Measurements from ENCODE around the gene GTPBP6. TPM values are rescaled to one million over a fixed set of nuclear protein-coding genes. Genes with fewer than 3 reads are reported as not detected.

Gene GTPBP6
- total and polyA plus RNA-seq, 2 experiments from 2014 or later: 41.4 to 66.8 TPM

- peaks cover 24% of the 10 kb centered on the region for H3F3A ChIP-seq (replicated peaks; ENCODE audit: low read depth)
- Mint-ChIP-seq H3K9me3 (peaks cover 5% of the 10 kb centered on the region; the same call in 1 of the 3 replicates), H3K27me3 (ENCODE audit: insufficient read depth, low read depth, poor library complexity) (peaks cover 19% of the 10 kb centered on the region), H3K4me1 (no peaks in the 10 kb centered on the region; the same call in 2 of the 3 replicates), H3K4me3 (no peak overlapping the region), H3K36me3 (ENCODE audit: low read depth) (peaks cover 71% of the 10 kb centered on the region), H3K27ac (no peak overlapping the region)
- no peaks in the 10 kb centered on the region for H3K4me1 ChIP-seq (ENCODE audit: insufficient read depth)
- no peak overlapping the region for H3K27ac ChIP-seq (ENCODE audit: low read depth)
- H3K4me3 ChIP-seq: no peak overlapping the region
- H4K20me1 ChIP-seq (replicated peaks; ENCODE audit: insufficient read depth): peaks cover 9% of the 10 kb centered on the region
- TF ChIP-seq EZH2phosphoT487 (IDR thresholded peaks at IDR 0.05; ENCODE audit: unreplicated experiment) (no peak), ZNF462 (CRISPR knock-in tag; IDR thresholded peaks at IDR 0.05) (no peak), NANOG (IDR thresholded peaks at IDR 0.05; ENCODE audit: borderline replicate concordance) (no peak), CREB1 (CRISPR knock-in tag; IDR thresholded peaks at IDR 0.05; ENCODE audit: low read depth) (no peak)
- 0 out of 2 replicates have a peak, but pooled peaks cover 4% of the 10 kb centered on the region for H3K79me2 ChIP-seq (replicated peaks; ENCODE audit: insufficient read depth)
- no peak overlapping the region for H3K4me2 ChIP-seq
- H3K27me3 ChIP-seq (ENCODE audit: insufficient read depth): no peaks in the 10 kb centered on the region
- no peak for ATAC-seq
- H3K9me2 ChIP-seq (ENCODE audit: insufficient read depth): no peaks in the 10 kb centered on the region
- peaks cover 24% of the 10 kb centered on the region for H3K36me3 ChIP-seq (ENCODE audit: insufficient read depth)
- no peak for DNase-seq (ENCODE audit: low spot score)
- no peak overlapping the region for H2AFZ ChIP-seq
Observed at GRCh38 chrX:310621-311155, 7.9 kb downstream of the GTPBP6 start.

GRCh38 chrX:308821-309520, 9.6 kb downstream of the GTPBP6 start:
- DNase-seq (ENCODE audit: low spot score): no peak
- Mint-ChIP-seq H3K27me3 (ENCODE audit: insufficient read depth, low read depth, poor library complexity) (peaks cover 23% of the 10 kb centered on the region), H3K36me3 (ENCODE audit: low read depth) (peaks cover 84% of the 10 kb centered on the region), H3K9me3 (peaks cover 5% of the 10 kb centered on the region; the same call in 1 of the 3 replicates), H3K27ac (no peak overlapping the region), H3K4me1 (no peaks in the 10 kb centered on the region; the same call in 2 of the 3 replicates), H3K4me3 (no peak overlapping the region)
- H3K27me3 ChIP-seq (ENCODE audit: insufficient read depth): no peaks in the 10 kb centered on the region
- no peak overlapping the region for H2AFZ ChIP-seq
- H3K4me1 ChIP-seq (ENCODE audit: insufficient read depth): no peaks in the 10 kb centered on the region
- 0 out of 2 replicates have a peak, but pooled peaks cover 4% of the 10 kb centered on the region for H3K79me2 ChIP-seq (replicated peaks; ENCODE audit: insufficient read depth)
- no peak overlapping the region for H3K4me2 ChIP-seq
- no peak for ATAC-seq
- TF ChIP-seq POLR2AphosphoS5 (IDR thresholded peaks at IDR 0.05; ENCODE audit: low read depth) (0 out of 2 replicates have a peak, but pooled peaks have one; percentile 21), CREB1 (CRISPR knock-in tag; IDR thresholded peaks at IDR 0.05; ENCODE audit: low read depth) (no peak)
- no peak overlapping the region for H3K4me3 ChIP-seq
- H3K36me3 ChIP-seq (ENCODE audit: insufficient read depth): peaks cover 24% of the 10 kb centered on the region
- H3K27ac ChIP-seq (ENCODE audit: low read depth): 0 out of 2 replicates have a peak overlapping the region, but pooled peaks have one; percentile 50
- peaks cover 9% of the 10 kb centered on the region for H4K20me1 ChIP-seq (replicated peaks; ENCODE audit: insufficient read depth)
- no peaks in the 10 kb centered on the region for H3K9me2 ChIP-seq (ENCODE audit: insufficient read depth)
- peaks cover 38% of the 10 kb centered on the region for H3F3A ChIP-seq (replicated peaks; ENCODE audit: low read depth)
